Stimulated activated naive CD8-positive, alpha-beta T cell treated with anti-CD3 and anti-CD28 coated beads, Interleukin-15, amount 100 ng/mL, for 72 hours (primary cell): ENCODE results near the gene ABCC3.
A peak's percentile ranks its signal among the peaks of the same experiment; 100 is the strongest.

ENCODE experiments used
- ATAC-seq: fragments of 150-1000 bp; cut with Tn5 transposase; 2 replicates; pipeline ENCODE4 v1.10.0; 2021; ENCODE audit warnings: mild to moderate bottlenecking, moderate library complexity
- DNase-seq, 2 donors: peaks; one replicate each; pipeline ENCODE4 v3.0.0; 2021 to 2022
- H3K27ac Mint-ChIP-seq, 2 donors: one replicate each; pipeline ENCODE4 v1.8.0; 2022; ENCODE audit warnings: mild to moderate bottlenecking in 2 of 2, mixed read lengths in 2 of 2, moderate library complexity in 2 of 2
- H3K27me3 Mint-ChIP-seq: one replicate; pipeline ENCODE4 v1.8.0; 2022; ENCODE audit warnings: mixed read lengths
- H3K4me1 Mint-ChIP-seq: one replicate; pipeline ENCODE4 v1.8.0; 2022; ENCODE audit warnings: mild to moderate bottlenecking, mixed read lengths
- H3K4me3 Mint-ChIP-seq, 2 donors: one replicate each; pipeline ENCODE4 v1.8.0; 2022; ENCODE audit warnings: mild to moderate bottlenecking in 2 of 2, mixed read lengths in 2 of 2, moderate library complexity in 1 of 2
- H3K9me3 Mint-ChIP-seq, 2 donors: one replicate each; pipeline ENCODE4 v1.8.0; 2022; ENCODE audit warnings: mixed read lengths in 2 of 2

Gene ABCC3

GRCh38 chr17:50662632-50663225 lies 28.0 kb downstream of the ABCC3 start:
- Mint-ChIP-seq H3K27ac (peak overlapping the region; percentile 75 to 89), H3K27me3 (peaks cover 13% of the 10 kb centered on the region), H3K9me3 (no peaks in the 10 kb centered on the region), H3K4me3 (no peak overlapping the region), H3K4me1 (peaks cover 30% of the 10 kb centered on the region)
- DNase-seq, result no peak
- ATAC-seq, result no peak

GRCh38 chr17:50663812-50664374 lies 29.2 kb downstream of the ABCC3 start:
- ATAC-seq (no peak), DNase-seq (no peak)
- Mint-ChIP-seq H3K4me3 (no peak overlapping the region), H3K4me1 (peaks cover 30% of the 10 kb centered on the region), H3K27me3 (peaks cover 1% of the 10 kb centered on the region), H3K27ac (peak overlapping the region in 1 of 2 donors; percentile 17), H3K9me3 (no peaks in the 10 kb centered on the region)

DNA sequence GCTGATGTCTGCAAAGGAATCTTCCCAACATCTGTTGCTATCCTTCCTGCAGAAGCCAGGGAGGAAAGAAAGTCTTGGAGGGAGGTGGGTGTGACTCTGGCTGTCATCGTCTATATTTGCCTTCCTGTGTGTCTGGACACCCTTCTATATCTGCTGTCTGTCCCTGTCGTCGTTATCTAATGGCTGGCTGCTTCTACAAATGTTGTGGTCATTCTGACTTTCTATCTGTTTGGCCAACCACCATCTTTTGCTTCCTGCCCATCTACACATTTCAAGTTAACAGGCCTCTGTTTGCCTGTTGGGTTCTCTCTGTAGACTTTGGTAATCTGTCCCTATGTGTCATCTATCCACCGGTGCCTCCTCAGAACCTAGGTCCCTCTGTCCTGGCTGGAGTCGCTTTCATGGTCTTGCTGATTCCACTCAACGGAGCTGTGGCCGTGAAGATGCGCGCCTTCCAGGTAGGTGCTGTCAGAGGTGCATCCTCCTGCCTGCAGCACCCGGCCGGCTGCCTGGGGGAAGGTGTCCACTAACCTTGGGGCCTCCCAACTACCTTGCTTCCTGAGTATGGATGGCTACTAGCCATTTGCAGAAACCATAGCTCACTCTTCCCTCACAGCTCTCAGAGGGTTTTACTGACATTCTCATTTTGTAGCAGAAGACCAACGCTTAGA lies 30.2 kb downstream of the ABCC3 start:
- Mint-ChIP-seq H3K27me3 (no peaks in the 10 kb centered on the region), H3K4me3 (no peak overlapping the region), H3K4me1 (peaks cover 30% of the 10 kb centered on the region), H3K27ac (no peak overlapping the region), H3K9me3 (no peaks in the 10 kb centered on the region)
- no peak for ATAC-seq
- no peak for DNase-seq

DNA sequence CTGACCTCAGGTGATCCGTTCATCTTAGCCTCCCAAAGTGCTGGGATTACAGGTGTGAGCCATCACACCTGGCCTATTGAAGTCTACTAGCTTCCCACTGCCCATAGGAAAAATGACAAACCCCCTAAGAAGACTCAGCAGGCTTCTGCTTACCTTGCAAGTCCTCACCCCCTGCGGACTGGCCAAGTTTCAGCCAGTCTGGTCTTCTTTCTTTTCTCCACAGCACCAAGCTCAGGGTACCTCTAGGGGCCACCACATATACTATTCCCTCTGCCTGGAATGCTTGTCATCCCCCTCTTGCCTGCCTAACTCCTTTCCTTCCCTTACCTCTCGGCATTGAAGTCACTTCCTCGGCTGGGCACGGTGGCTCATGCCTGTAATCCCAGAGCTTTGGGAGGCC lies 31.2 kb downstream of the ABCC3 start:
- H3K9me3 Mint-ChIP-seq, result no peaks in the 10 kb centered on the region
- ATAC-seq (no peak), DNase-seq (no peak)
- peak overlapping the region in 1 of 2 donors; percentile 21 for H3K27ac Mint-ChIP-seq
- H3K4me3 Mint-ChIP-seq, result no peak overlapping the region
- peaks cover 26% of the 10 kb centered on the region for H3K4me1 Mint-ChIP-seq
- H3K27me3 Mint-ChIP-seq, result no peaks in the 10 kb centered on the region

- Mint-ChIP-seq H3K27ac (peak overlapping the region in 1 of 2 donors; percentile 16), H3K4me1 (peaks cover 21% of the 10 kb centered on the region), H3K9me3 (no peaks in the 10 kb centered on the region), H3K27me3 (no peaks in the 10 kb centered on the region), H3K4me3 (no peak overlapping the region)
- DNase-seq, result no peak
- no peak for ATAC-seq
Measured at GRCh38 chr17:50666316-50666715, 31.6 kb downstream of the ABCC3 start.

DNA sequence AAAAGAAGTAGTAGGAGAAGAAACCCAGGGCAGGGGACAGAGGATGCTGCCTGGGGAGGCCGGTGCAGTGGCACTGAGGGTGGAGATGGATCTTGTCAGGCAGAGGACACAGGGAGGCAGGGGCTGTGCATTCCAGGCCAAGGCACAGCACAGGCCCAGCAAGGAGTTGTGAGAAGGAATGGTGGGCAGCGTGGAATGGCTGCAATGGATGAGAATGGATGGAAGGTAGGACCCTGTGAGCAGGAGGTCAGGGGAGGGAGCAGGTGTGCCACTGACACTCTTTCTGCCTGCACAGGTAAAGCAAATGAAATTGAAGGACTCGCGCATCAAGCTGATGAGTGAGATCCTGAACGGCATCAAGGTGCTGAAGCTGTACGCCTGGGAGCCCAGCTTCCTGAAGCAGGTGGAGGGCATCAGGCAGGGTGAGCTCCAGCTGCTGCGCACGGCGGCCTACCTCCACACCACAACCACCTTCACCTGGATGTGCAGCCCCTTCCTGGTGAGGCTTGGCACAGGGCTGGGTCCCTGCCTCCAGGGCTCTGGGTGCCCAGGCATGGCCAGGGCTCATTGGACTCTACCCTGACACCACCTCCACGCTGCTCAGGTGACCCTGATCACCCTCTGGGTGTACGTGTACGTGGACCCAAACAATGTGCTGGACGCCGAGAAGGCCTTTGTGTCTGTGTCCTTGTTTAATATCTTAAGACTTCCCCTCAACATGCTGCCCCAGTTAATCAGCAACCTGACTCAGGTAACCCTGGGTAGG lies 32.8 kb downstream of the ABCC3 start:
- Mint-ChIP-seq H3K9me3 (no peaks in the 10 kb centered on the region), H3K4me3 (no peak overlapping the region), H3K27ac (no peak overlapping the region), H3K27me3 (no peaks in the 10 kb centered on the region), H3K4me1 (peaks cover 10% of the 10 kb centered on the region)
- ATAC-seq (no peak), DNase-seq (no peak)

DNA sequence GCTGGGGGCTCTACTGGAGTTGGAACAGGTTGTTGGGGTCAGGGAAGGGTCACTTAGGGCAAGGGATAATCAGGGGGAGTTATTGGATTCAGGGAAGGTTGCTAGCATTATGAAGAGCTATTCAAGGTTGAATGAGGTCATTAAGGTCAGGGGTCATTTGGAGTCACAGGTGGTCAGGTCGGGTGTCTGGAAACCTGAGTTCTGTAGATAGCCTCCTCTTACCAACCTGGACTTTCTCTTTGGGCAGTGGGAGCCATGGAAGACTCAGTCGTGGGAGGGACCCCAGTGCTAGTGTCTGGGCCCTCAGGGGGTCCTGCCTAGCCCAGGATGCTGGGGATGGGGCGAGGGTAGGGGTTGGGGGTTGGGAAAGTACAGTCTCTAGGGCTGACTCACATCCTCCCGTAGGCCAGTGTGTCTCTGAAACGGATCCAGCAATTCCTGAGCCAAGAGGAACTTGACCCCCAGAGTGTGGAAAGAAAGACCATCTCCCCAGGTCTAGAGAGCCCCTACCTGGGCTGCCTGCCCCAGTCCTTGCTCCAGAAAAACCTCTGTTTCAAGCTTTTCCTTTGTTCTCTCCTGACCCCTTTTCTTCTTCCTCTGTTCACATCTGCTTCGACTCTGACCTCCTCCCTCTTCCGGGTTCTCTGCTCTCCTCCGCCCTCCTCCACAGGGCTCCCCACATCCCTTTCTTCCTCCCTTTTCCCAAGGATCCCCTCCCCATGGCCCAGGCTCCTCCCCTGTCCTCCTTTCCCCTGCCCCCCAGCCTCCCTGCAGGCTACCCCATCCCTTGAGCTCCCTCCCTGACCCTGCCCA lies 33.5 kb downstream of the ABCC3 start:
- no peak overlapping the region for H3K27ac Mint-ChIP-seq
- no peaks in the 10 kb centered on the region for H3K9me3 Mint-ChIP-seq
- H3K4me1 Mint-ChIP-seq, result peaks cover 2% of the 10 kb centered on the region
- H3K27me3 Mint-ChIP-seq, result no peaks in the 10 kb centered on the region
- no peak for DNase-seq
- H3K4me3 Mint-ChIP-seq, result no peak overlapping the region
- no peak for ATAC-seq

DNA sequence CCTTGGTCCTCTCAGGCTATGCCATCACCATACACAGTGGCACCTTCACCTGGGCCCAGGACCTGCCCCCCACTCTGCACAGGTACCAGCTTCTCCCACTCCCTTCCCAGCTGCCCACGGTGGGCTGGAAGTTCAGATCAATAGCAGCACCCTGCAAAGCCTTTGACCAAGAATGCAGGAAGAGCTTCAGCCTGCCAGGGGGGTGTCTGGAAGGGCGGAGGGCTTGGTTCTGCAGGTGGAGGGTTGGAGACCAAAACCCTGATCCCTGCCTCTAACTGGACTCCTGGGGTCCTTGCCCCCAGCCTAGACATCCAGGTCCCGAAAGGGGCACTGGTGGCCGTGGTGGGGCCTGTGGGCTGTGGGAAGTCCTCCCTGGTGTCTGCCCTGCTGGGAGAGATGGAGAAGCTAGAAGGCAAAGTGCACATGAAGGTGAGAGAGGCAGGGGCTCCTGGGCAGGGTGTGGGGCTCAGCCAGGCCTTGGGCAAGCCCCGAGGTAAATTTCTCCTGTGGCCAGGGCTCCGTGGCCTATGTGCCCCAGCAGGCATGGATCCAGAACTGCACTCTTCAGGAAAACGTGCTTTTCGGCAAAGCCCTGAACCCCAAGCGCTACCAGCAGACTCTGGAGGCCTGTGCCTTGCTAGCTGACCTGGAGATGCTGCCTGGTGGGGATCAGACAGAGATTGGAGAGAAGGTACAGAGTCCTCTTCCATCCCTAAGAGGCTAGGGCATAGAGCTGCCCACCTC lies 34.3 kb downstream of the ABCC3 start:
- no peaks in the 10 kb centered on the region for H3K4me1 Mint-ChIP-seq
- no peaks in the 10 kb centered on the region for H3K9me3 Mint-ChIP-seq
- no peak for ATAC-seq
- H3K27me3 Mint-ChIP-seq, result no peaks in the 10 kb centered on the region
- H3K4me3 Mint-ChIP-seq, result no peak overlapping the region
- peak overlapping the region in 1 of 2 donors; percentile 61 for H3K27ac Mint-ChIP-seq
- no peak for DNase-seq

GRCh38 chr17:50672071-50672470 lies 37.4 kb downstream of the ABCC3 start:
- Mint-ChIP-seq H3K4me1 (no peaks in the 10 kb centered on the region), H3K4me3 (no peak overlapping the region)

GRCh38 chr17:50672831-50673551 lies 38.3 kb downstream of the ABCC3 start:
- ATAC-seq, result no peak
- H3K27me3 Mint-ChIP-seq, result no peaks in the 10 kb centered on the region
- DNase-seq, result no peak
- no peak overlapping the region for H3K27ac Mint-ChIP-seq
- no peaks in the 10 kb centered on the region for H3K4me1 Mint-ChIP-seq
- H3K4me3 Mint-ChIP-seq, result no peak overlapping the region
- no peaks in the 10 kb centered on the region for H3K9me3 Mint-ChIP-seq

More at GRCh38 chr17:50672071-50672470, 37.4 kb downstream of the ABCC3 start:
- Mint-ChIP-seq H3K9me3 (no peaks in the 10 kb centered on the region), H3K27ac (no peak overlapping the region), H3K27me3 (no peaks in the 10 kb centered on the region)
- ATAC-seq (no peak), DNase-seq (no peak)

- Mint-ChIP-seq H3K9me3 (no peaks in the 10 kb centered on the region), H3K4me1 (no peaks in the 10 kb centered on the region), H3K27ac (no peak overlapping the region), H3K4me3 (no peak overlapping the region), H3K27me3 (peaks cover 8% of the 10 kb centered on the region)
- DNase-seq (no peak), ATAC-seq (no peak)
Measured at GRCh38 chr17:50675190-50675589, 40.5 kb downstream of the ABCC3 start.

DNA sequence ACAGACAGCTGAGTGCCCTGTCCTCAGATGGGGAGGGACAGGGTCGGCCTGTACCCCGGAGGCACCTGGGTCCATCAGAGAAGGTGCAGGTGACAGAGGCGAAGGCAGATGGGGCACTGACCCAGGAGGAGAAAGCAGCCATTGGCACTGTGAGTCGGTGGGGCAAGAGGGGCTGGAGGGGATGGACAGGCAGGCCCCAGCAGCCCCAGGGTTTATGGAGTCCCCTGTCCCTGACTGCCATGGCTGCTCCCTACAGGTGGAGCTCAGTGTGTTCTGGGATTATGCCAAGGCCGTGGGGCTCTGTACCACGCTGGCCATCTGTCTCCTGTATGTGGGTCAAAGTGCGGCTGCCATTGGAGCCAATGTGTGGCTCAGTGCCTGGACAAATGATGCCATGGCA lies 40.9 kb downstream of the ABCC3 start:
- H3K27ac Mint-ChIP-seq, result no peak overlapping the region
- DNase-seq, result no peak
- no peak overlapping the region for H3K4me3 Mint-ChIP-seq
- H3K4me1 Mint-ChIP-seq, result no peaks in the 10 kb centered on the region
- peaks cover 13% of the 10 kb centered on the region for H3K27me3 Mint-ChIP-seq
- no peaks in the 10 kb centered on the region for H3K9me3 Mint-ChIP-seq
- no peak for ATAC-seq

DNA sequence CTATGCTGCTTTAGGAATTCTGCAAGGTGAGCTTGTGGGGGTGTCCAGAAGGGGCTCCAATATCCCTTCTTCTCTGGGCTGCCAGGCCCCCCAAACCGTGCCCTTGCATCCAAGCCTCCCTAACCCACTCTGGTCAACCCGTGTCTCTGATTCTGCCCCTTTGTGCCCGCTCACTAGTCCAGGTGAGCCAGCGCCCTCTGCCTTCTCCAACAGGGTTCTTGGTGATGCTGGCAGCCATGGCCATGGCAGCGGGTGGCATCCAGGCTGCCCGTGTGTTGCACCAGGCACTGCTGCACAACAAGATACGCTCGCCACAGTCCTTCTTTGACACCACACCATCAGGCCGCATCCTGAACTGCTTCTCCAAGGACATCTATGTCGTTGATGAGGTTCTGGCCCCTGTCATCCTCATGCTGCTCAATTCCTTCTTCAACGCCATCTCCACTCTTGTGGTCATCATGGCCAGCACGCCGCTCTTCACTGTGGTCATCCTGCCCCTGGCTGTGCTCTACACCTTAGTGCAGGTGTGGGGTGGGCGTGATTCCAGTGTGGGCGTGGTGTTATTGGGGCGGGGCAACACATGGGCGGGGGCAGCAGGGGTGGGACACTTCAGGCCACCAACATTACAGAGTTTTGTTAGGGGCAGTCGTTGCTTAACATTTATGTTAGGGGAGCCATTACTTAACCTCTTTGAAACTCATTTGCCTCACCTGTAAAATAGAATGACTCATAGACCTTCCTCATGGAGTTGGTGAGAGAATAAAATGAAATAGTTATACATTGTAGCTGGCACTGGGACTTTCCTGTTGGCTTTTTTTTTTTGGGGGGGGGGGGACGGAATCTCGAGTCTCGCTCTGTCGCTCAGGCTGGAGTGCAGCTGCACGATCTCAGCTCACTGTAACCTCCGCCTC lies 41.6 kb downstream of the ABCC3 start:
- Mint-ChIP-seq H3K4me1 (peaks cover 4% of the 10 kb centered on the region), H3K27ac (no peak overlapping the region)

More for the DNA sequence above, 41.6 kb downstream of the ABCC3 start:
- no peak for ATAC-seq
- Mint-ChIP-seq H3K4me3 (no peak overlapping the region), H3K27me3 (peaks cover 20% of the 10 kb centered on the region), H3K9me3 (no peaks in the 10 kb centered on the region)
- no peak for DNase-seq
